Neural progenitor cell (in vitro differentiated cells): ENCODE measurements around the gene INPP5K. TPM values are rescaled to one million over a fixed set of nuclear protein-coding genes. Genes with fewer than 3 reads are reported as not detected.
A peak's percentile ranks its signal among the peaks of the same experiment; 100 is the strongest.

Source experiments
- DNase-seq: peaks from one replicate; pipeline ENCODE4 v3.0.0-alpha.2; 2016; ENCODE audit warnings: low spot score
- H2AFZ ChIP-seq: fragments of 200-600 bp; sonication (generic); replicated peaks from 2 replicates; pipeline ENCODE4 v1.6.1; 2016; ENCODE audit warnings: antibody characterized with exemption
- H3F3A ChIP-seq: fragments of 200-600 bp; sonication (generic); 2 replicates; pipeline ENCODE4 v1.6.1; 2016; ENCODE audit warnings: antibody characterized with exemption, low read depth
- H3K27ac ChIP-seq: fragments of 200-600 bp; sonication (generic); 2 replicates; pipeline ENCODE4 v1.5.1; 2016; ENCODE audit warnings: mild to moderate bottlenecking
- H3K27me3 ChIP-seq: fragments of 200-600 bp; sonication (generic); 2 replicates; pipeline ENCODE4 v1.6.1; 2016; ENCODE audit warnings: mild to moderate bottlenecking, moderate library complexity
- H3K36me3 ChIP-seq: fragments of 200-600 bp; sonication (generic); 2 replicates; pipeline ENCODE4 v1.5.1; 2016
- H3K4me1 ChIP-seq: fragments of 200-600 bp; sonication (generic); 2 replicates; pipeline ENCODE4 v1.6.1; 2016; ENCODE audit warnings: mixed run types
- H3K4me2 ChIP-seq: fragments of 200-600 bp; sonication (generic); 2 replicates; pipeline ENCODE4 v1.6.1; 2016
- H3K4me3 ChIP-seq: fragments of 200-600 bp; sonication (generic); 2 replicates; pipeline ENCODE4 v1.5.1; 2016
- H3K79me2 ChIP-seq: fragments of 200-600 bp; sonication (generic); 2 replicates; pipeline ENCODE4 v1.6.1; 2016; ENCODE audit warnings: low read depth
- H3K9ac ChIP-seq: fragments of 200-600 bp; sonication (generic); 2 replicates; pipeline ENCODE4 v1.6.1; 2016
- H3K9me3 ChIP-seq: fragments of 200-600 bp; sonication (generic); 2 replicates; pipeline ENCODE4 v1.5.1; 2016; ENCODE audit warnings: low read depth
- H4K20me1 ChIP-seq: fragments of 200-600 bp; sonication (generic); 2 replicates; pipeline ENCODE4 v1.6.1; 2016; ENCODE audit warnings: low read depth
- H3K27ac Mint-ChIP-seq: 3 replicates; pipeline ENCODE4 v1.8.0; 2021; ENCODE audit warnings: mixed read lengths
- H3K27me3 Mint-ChIP-seq: 2 replicates; pipeline ENCODE4 v1.8.0; 2022; ENCODE audit warnings: low read depth, mild to moderate bottlenecking, inconsistent platforms, moderate library complexity, mixed read lengths; ENCODE audit not compliant: insufficient read depth
- H3K36me3 Mint-ChIP-seq: 3 replicates; pipeline ENCODE4 v1.8.0; 2021; ENCODE audit warnings: mixed read lengths
- H3K4me1 Mint-ChIP-seq: 3 replicates; pipeline ENCODE4 v1.8.0; 2021; ENCODE audit warnings: mixed read lengths
- H3K4me3 Mint-ChIP-seq: 3 replicates; pipeline ENCODE4 v1.8.0; 2021; ENCODE audit warnings: mild to moderate bottlenecking, moderate library complexity, mixed read lengths
- H3K9me3 Mint-ChIP-seq: 3 replicates; pipeline ENCODE4 v1.8.0; 2020; ENCODE audit warnings: mixed read lengths
- CTCF ChIP-seq: fragments of 200-600 bp; sonication (generic); IDR thresholded peaks from 2 replicates; pipeline ENCODE4 v1.5.1; 2017; ENCODE audit warnings: antibody characterized with exemption, mild to moderate bottlenecking
- EZH2 ChIP-seq: fragments of 200-600 bp; sonication (generic); IDR thresholded peaks from 2 replicates; pipeline ENCODE4 v1.6.1; 2017; ENCODE audit warnings: antibody characterized with exemption, mild to moderate bottlenecking, moderate library complexity
- EZH2phosphoT487 ChIP-seq: fragments of 200-600 bp; sonication (generic); IDR thresholded peaks from 2 replicates; pipeline ENCODE4 v1.6.1; 2017; ENCODE audit warnings: antibody characterized with exemption
- total RNA-seq: library from RNA; depleted of rRNA; stranded (reverse); fragments of >200 nt; gene quantifications from 2 replicates; pipeline ENCODE4 v1.2.3, GENCODE V29; 2015; ENCODE audit warnings: low replicate concordance

The INPP5K gene
- total RNA-seq, 1 donor from 2014 or later, result 11.7 TPM

GRCh38 chr17:1557355-1558095 lies 41.1 kb upstream of the INPP5K start:
- peaks cover 9% of the 10 kb centered on the region for H3K27me3 Mint-ChIP-seq
- Histone ChIP-seq H3K9me3 (no peaks in the 10 kb centered on the region), H3K4me2 (no peak overlapping the region), H4K20me1 (peaks cover 93% of the 10 kb centered on the region), H3K4me1 (peaks cover 31% of the 10 kb centered on the region), H3K9ac (no peak overlapping the region), H3K27ac (no peak overlapping the region), H2AFZ (no peak overlapping the region), H3K79me2 (peaks cover 59% of the 10 kb centered on the region), H3K27me3 (no peaks in the 10 kb centered on the region), H3F3A (peaks cover 17% of the 10 kb centered on the region), H3K4me3 (no peak overlapping the region), H3K36me3 (no peaks in the 10 kb centered on the region)
- no peak overlapping the region for H3K4me3 Mint-ChIP-seq
- DNase-seq, result no peak
- peaks cover 55% of the 10 kb centered on the region for H3K4me1 Mint-ChIP-seq
- no peaks in the 10 kb centered on the region for H3K9me3 Mint-ChIP-seq
- TF ChIP-seq CTCF (no peak), EZH2 (no peak), EZH2phosphoT487 (no peak)
- no peak overlapping the region for H3K27ac Mint-ChIP-seq
- peaks cover 13% of the 10 kb centered on the region for H3K36me3 Mint-ChIP-seq

GRCh38 chr17:1555651-1556471 lies 39.4 kb upstream of the INPP5K start:
- peaks cover 10% of the 10 kb centered on the region for H3F3A ChIP-seq
- no peak overlapping the region for H3K4me3 ChIP-seq
- peaks cover 83% of the 10 kb centered on the region for H4K20me1 ChIP-seq
- no peak overlapping the region for H3K9ac ChIP-seq
- peaks cover 15% of the 10 kb centered on the region for H3K36me3 Mint-ChIP-seq
- H3K4me3 Mint-ChIP-seq, result no peak overlapping the region
- H3K9me3 Mint-ChIP-seq, result no peaks in the 10 kb centered on the region
- H3K4me2 ChIP-seq, result no peak overlapping the region
- DNase-seq, result no peak
- no peak overlapping the region for H3K27ac Mint-ChIP-seq
- H3K27me3 Mint-ChIP-seq, result peaks cover 8% of the 10 kb centered on the region
- no peaks in the 10 kb centered on the region for H3K27me3 ChIP-seq
- no peaks in the 10 kb centered on the region for H3K9me3 ChIP-seq
- H3K79me2 ChIP-seq, result peaks cover 47% of the 10 kb centered on the region
- H3K27ac ChIP-seq, result no peak overlapping the region
- no peak overlapping the region for H2AFZ ChIP-seq
- peaks cover 24% of the 10 kb centered on the region for H3K4me1 ChIP-seq
- no peak for TF ChIP-seq CTCF
- TF ChIP-seq EZH2, result no peak
- TF ChIP-seq EZH2phosphoT487, result no peak
- H3K36me3 ChIP-seq, result no peaks in the 10 kb centered on the region
- H3K4me1 Mint-ChIP-seq, result peaks cover 47% of the 10 kb centered on the region

GRCh38 chr17:1554751-1555540 lies 38.5 kb upstream of the INPP5K start:
- Histone ChIP-seq H3K27ac (no peak overlapping the region), H3F3A (peaks cover 9% of the 10 kb centered on the region), H2AFZ (no peak overlapping the region), H3K4me3 (no peak overlapping the region), H3K4me2 (no peak overlapping the region), H3K9me3 (no peaks in the 10 kb centered on the region), H4K20me1 (peaks cover 73% of the 10 kb centered on the region), H3K79me2 (peaks cover 38% of the 10 kb centered on the region), H3K36me3 (no peaks in the 10 kb centered on the region), H3K9ac (no peak overlapping the region), H3K4me1 (peaks cover 18% of the 10 kb centered on the region), H3K27me3 (no peaks in the 10 kb centered on the region)
- DNase-seq, result no peak
- peak overlapping the region; percentile 46 for H3K4me3 Mint-ChIP-seq
- peaks cover 38% of the 10 kb centered on the region for H3K4me1 Mint-ChIP-seq
- H3K27me3 Mint-ChIP-seq, result peaks cover 8% of the 10 kb centered on the region
- H3K9me3 Mint-ChIP-seq, result no peaks in the 10 kb centered on the region
- H3K27ac Mint-ChIP-seq, result no peak overlapping the region
- TF ChIP-seq CTCF (no peak), EZH2 (no peak), EZH2phosphoT487 (no peak)
- H3K36me3 Mint-ChIP-seq, result peaks cover 21% of the 10 kb centered on the region
